GM18873 (cell line): Measurements from ENCODE around the gene CARD8.
A peak's percentile ranks its signal among the peaks of the same experiment; 100 is the strongest.

Source experiments
- ATAC-seq: cut with Tn5 transposase; IDR thresholded peaks from one replicate; pipeline ENCODE4 v1.9.1; 2021; ENCODE audit warnings: mild to moderate bottlenecking, moderate library complexity, moderate number of reproducible peaks; ENCODE audit not compliant: unreplicated experiment, low FRiP score

CARD8 gene

DNA sequence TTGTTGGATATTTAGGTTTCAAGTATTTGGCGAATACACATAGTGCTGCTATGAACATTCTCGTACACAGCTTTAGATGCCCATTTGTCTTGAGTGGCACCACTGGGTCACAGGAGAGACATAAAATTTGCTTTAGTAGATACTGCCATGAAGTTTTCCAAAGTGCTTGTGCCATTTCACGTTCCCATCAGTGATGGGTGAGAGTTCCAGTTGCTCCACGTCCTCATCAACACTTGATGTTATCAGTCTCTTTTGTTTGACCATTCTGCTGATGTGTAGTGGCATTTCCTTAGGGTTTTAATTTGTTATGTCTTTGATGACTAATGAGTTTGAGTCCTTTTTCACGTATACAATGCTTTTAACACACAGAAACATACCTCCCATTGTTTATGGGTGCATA lies 74.2 kb downstream of the CARD8 start:
- no peak for ATAC-seq

DNA sequence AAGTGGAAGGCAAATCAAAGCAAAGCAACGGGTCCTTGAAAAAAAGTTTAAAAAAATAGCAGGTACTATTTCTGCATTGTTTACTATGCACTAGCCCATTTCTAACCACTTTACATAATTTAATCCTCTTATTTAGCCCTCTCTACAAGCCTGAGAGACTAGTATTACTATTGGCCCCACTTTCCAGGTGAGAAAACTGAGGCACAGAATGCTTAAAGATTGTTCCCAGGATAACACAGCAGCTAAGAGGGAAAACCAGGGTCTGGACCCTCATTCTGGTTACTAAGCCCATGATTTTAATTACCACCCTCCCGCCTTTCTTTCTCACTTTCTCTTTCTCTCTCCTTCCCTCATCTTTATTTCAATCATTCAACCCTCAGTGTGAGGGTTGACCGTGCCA lies 79.5 kb downstream of the CARD8 start:
- ATAC-seq, result no peak

DNA sequence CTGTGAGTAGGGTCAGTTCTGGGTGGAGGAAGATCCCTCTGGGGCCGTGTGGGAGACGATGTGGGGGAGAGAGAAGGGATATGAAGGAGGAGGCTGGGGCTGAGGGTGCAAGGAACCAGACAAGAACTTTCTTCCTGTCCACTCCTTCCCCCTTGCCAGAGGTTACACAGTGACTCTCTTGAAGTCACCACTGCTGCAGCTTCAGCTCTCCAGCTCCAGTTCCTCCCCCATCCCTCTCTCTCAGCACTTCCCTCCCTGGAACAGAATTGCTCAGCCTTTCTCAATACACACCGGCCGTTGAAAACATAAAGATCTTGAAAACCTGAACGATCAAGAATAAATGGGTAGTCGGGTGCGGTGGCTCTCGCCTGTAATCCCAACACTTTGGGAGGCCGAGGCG lies 80.1 kb downstream of the CARD8 start:
- no peak for ATAC-seq

DNA sequence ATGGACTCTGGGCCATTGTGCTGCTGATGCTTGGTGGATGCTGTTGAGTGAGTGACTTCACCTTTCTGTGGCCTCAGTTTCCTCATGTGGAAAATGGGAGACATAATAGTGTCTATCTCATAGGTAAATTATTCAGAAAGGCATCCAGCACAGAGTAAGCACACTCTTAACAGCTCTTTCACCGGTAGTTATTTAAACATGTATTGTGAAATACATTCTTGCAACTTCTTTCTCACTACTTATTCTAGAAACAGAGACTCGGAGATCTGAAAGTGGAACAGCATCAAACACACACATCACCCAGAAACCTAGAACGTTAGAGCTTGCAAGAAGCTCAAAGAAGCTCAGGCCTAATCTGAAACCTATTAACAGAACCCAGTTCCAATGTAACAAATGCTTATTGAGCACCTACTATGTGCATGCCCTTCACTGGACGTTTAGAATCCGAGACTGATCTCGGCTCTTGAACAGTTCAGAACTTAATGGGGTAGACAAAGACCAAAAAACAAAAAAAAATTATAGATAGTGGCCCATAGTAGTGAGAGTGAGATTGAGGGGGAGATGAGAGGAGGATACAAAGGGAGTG lies 81.2 kb downstream of the CARD8 start:
- ATAC-seq, result no peak

DNA sequence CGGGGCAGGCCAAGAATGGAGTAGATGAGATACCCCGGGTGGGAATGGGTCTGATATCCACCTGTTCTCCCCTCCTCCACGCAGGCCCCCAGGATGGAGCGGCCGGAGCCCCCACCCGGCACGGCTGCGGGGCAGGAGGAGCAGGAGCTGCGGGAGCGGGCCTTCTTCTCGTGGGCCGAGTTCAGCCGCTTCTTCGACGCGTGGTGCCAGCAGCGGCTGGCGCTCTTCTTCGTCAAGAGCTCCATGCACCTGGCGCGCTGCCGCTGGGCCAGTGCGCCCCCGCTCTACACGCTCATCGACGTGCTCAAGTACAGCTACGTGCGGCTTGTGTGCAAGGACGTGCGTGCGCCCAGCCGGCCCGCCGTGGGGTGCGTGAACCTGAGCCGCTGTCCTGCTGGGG lies 84.0 kb downstream of the CARD8 start:
- no peak for ATAC-seq

DNA sequence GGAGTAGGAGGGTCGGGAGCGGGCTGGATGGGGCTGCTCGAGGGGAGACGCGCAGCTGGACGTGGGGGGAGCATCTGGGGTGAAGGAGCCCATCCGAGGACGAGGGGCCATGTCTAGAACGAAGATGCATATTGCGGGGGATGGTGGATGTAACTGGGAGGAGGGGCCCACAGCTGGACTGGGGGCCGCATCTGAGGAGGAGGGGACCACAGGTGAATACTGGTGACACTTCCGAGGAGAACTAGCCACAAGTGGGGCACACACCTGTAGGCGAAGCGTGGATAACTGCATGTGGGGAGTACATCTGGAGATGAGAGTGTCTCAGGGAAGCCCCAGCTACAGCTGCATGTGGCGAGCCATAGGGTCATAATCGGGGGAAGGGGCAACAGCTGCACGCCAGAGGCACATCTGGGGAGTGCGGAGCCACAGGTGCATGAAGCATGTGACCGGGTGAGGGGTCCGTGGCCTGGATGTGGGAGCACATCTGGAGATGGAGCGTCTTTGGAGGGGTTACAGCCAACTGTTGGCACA lies 84.8 kb downstream of the CARD8 start:
- ATAC-seq, result no peak

DNA sequence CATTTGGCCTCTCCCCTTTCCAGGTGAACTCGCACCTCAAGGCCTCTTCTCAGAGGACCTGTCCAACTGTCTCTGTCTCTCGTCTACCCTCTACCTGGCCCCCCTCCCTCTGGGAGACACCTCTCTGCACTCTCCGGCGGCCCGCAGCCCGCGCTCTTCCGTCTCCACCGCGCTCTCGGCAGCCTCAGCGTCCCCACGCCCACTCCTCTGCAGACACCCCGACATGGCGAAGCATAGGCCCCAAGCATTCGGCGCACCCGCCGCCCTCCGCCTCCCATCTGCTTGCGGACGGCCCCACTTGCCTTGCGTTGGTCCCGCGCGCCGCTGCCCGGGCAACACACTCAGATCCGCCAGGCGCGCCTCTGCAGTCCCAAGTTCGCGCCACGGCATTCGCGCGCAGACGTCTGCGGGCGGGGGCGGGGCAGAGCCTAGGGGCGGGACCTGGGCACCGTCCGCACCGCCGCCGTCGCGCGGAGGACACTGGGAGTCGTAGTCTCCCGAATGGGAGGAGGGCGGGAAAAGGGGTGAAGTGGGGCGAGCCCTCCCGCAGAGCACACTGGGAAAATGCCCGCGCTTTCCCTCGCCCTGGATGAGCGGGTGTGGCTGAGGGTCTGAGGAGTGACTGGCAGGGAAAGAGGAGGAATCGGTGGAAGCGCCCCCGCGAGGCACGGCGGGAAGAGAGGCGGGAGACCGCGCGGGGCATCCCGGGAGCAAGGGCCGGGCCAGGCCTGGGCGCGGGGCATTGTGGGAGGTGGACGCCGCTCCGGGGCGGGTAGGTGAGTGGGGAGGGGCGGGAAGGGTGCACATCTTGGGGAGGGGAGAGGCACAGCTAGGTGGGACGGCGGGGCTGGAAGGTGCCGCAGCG lies 85.5 kb downstream of the CARD8 start, which contains the start of the genes LIG1 and ZSWIM9:
TSS of gene LIG1 (minus strand) at position 406 of the 865 bp plus-strand sequence. CDS start 4,778 bp downstream, outside the sequence.
TSS of gene ZSWIM9 (plus strand) at position 742 of the 865 bp plus-strand sequence. CDS start 1,123 bp downstream, outside the sequence.
- peak; percentile 66 for ATAC-seq

DNA sequence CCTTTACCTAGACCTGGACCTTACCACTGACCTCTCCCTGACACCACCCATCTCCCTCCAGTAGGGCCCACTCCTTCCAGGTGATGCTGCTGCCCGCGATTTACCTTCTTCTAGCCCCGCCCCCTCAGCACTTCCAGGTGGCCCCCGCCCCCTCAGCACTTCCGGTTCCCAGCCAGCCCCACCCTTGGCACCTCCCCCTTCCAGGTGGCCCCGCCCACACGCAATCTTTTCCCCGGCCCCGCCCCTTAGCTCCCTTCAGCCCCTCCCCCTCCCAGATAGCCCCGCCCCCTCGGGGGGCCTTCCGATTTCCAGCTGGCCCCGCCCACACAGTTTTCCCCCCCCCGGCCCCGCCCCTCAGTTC lies 86.2 kb downstream of the CARD8 start:
- ATAC-seq, result no peak

DNA sequence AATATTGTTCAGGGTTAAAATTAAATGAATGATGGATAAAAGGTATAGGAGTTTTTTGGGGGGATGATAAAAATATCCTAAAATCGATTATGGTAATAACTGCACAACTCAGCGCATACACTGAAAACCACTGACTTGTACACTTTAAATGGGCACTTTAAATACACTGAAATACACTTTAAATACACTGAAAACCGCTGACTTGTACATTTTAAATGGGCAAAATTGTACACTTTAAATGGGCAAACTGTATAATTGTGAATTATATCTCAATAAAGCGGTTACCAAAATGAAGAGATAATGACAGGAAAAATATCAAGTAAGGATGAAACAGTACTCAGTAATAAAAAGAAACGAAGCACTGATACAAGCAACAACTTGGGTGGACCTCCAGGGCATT lies 87.0 kb downstream of the CARD8 start:
- no peak for ATAC-seq

DNA sequence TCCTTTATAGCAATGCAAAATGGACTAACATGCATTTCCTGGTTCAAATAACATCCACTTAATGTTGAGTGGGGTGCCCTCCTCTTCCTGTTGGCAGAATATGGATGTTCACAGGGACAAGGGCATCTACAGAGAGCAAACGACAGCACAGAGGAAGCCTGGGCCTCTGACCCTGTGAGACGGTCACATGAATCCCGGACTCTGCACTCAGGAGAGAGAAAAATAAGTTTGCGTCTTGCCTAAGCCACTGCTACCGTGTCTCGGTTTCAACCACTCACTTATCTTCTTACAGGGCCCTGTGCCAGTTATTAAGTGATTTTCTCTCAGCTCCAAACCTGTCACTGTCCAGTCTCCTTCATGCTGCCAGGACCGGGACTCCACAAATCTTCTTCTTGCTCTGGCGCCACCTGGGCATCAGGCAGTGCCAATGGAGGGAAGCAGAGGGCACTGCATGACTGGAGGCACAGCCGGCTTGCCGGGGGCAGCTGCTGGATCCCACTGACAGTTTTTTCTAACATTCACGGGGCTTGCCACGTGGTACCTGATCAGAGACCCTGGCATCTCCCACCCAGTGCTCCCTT lies 97.4 kb downstream of the CARD8 start:
- ATAC-seq, result no peak
